H1 (cell line): ENCODE measurements around the gene TEX2. TPM values are rescaled to one million over a fixed set of nuclear protein-coding genes. Genes with fewer than 3 reads are reported as not detected.

ENCODE experiments used
- CTCF ChIA-PET: fragments of 300-600 bp; sonication (Branson Sonifier 250); formaldehyde crosslinking; loops from one replicate; lab custom pipeline; 2021; ENCODE audit not compliant: partially characterized antibody; lab: Charles Lee
- POLR2A ChIA-PET: fragments of 300-600 bp; sonication (Branson Sonifier 250); formaldehyde crosslinking; loops from one replicate; lab custom pipeline; 2021; ENCODE audit warnings: inconsistent platforms; ENCODE audit not compliant: partially characterized antibody; lab: Charles Lee
- DNase-seq, 2 experiments: peaks; one replicate each; pipeline versions ENCODE4 v3.0.0 to v3.0.0-alpha.2; 2010 to 2022; ENCODE audit warnings: low spot score in 2 of 2, low read depth in 1 of 2, mixed read lengths in 1 of 2
- FAIRE-seq: peaks from 2 replicates; lab custom pipeline; 2011; peaks lifted over from hg19 to GRCh38; lab: Jason Lieb, UNC
- H2AFZ ChIP-seq: 2 replicates; pipeline ENCODE4 v1.8.1; 2012; ENCODE audit warnings: low read length, inconsistent platforms
- H2AK5ac ChIP-seq: 2 replicates; pipeline ENCODE4 v1.6.1; 2013; ENCODE audit warnings: low read depth, low read length
- H2BK120ac ChIP-seq: replicated peaks from 2 replicates; pipeline ENCODE3; 2013; ENCODE audit warnings: low read depth, low read length, inconsistent platforms
- H2BK12ac ChIP-seq: 2 replicates; pipeline ENCODE4 v1.6.1; 2013; ENCODE audit warnings: low read depth, low read length
- H2BK15ac ChIP-seq: 2 replicates; pipeline ENCODE4 v1.6.1; 2013; ENCODE audit warnings: low read length
- H2BK20ac ChIP-seq: 2 replicates; pipeline ENCODE4 v1.6.1; 2013; ENCODE audit warnings: low read length
- H2BK5ac ChIP-seq: 2 replicates; pipeline ENCODE4 v1.6.1; 2013; ENCODE audit warnings: low read depth, low read length
- H3K14ac ChIP-seq: 2 replicates; pipeline ENCODE4 v1.6.1; 2013; ENCODE audit warnings: inconsistent platforms; ENCODE audit not compliant: insufficient read length
- H3K18ac ChIP-seq: 2 replicates; pipeline ENCODE4 v1.6.1; 2013; ENCODE audit warnings: low read length; ENCODE audit errors: extremely low read depth
- H3K23ac ChIP-seq: 2 replicates; pipeline ENCODE4 v1.6.1; 2013; ENCODE audit warnings: inconsistent platforms; ENCODE audit not compliant: insufficient read length
- H3K23me2 ChIP-seq: 2 replicates; pipeline ENCODE4 v1.6.1; 2013; ENCODE audit warnings: low read depth, low read length
- H3K27ac ChIP-seq: 2 replicates; pipeline ENCODE4 v1.6.1; 2011; ENCODE audit warnings: low read depth, low read length, inconsistent platforms
- H3K27me3 ChIP-seq, 4 experiments: replicated peaks in 1 of 4; 1 replicate in 1 of 4; 2 replicates in 3 of 4; pipeline versions ENCODE4 v1.6.1 to v1.8.1; 2011 to 2013; ENCODE audit warnings: low read length in 3 of 4, mild to moderate bottlenecking in 3 of 4, inconsistent platforms in 2 of 4, mixed read lengths in 2 of 4, moderate library complexity in 1 of 4; ENCODE audit not compliant: control insufficient read depth in 3 of 4, insufficient read depth in 3 of 4; ENCODE audit errors: extremely low read depth in 1 of 4
- H3K36me3 ChIP-seq, 4 experiments: 2 replicates each; pipeline versions ENCODE4 v1.6.1 to v1.8.1; 2011 to 2013; ENCODE audit warnings: mild to moderate bottlenecking in 4 of 4, low read length in 3 of 4, moderate library complexity in 2 of 4, control low read depth in 1 of 4, inconsistent platforms in 1 of 4; ENCODE audit not compliant: insufficient read depth in 4 of 4, control insufficient read depth in 2 of 4
- H3K4ac ChIP-seq: replicated peaks from 2 replicates; pipeline ENCODE3; 2013; ENCODE audit warnings: low read length, low read depth, mixed read lengths, inconsistent platforms; ENCODE audit not compliant: insufficient read length
- H3K4me1 ChIP-seq, 4 experiments: replicated peaks in 1 of 4; 1 replicate in 1 of 4; 2 replicates in 3 of 4; pipeline versions ENCODE4 v1.6.1 to v1.8.1; 2011 to 2013; ENCODE audit warnings: low read length in 3 of 4, inconsistent platforms in 2 of 4, mixed read lengths in 1 of 4; ENCODE audit not compliant: insufficient read depth in 4 of 4, control insufficient read depth in 3 of 4
- H3K4me2 ChIP-seq, 2 experiments: 2 replicates each; pipeline versions ENCODE4 v1.6.1 to v1.8.1; 2011 to 2013; ENCODE audit warnings: low read depth in 2 of 2, low read length in 2 of 2, control low read depth in 1 of 2, inconsistent platforms in 1 of 2, mild to moderate bottlenecking in 1 of 2; ENCODE audit not compliant: insufficient read depth in 1 of 2
- H3K4me3 ChIP-seq, 4 experiments: fragments of 200-600, 300-600 bp in 1 of 4; sonication (generic), shearing (Covaris generic), sonication (Bioruptor Twin) in 1 of 4; 2 replicates each; pipeline versions ENCODE4 v1.5.1 to v1.8.1; 2011 to 2016; ENCODE audit warnings: low read length in 4 of 4, low read depth in 3 of 4, control low read depth in 2 of 4, inconsistent platforms in 2 of 4, mild to moderate bottlenecking in 2 of 4, mixed read lengths in 1 of 4, moderate library complexity in 1 of 4; ENCODE audit not compliant: insufficient read depth in 2 of 4; ENCODE audit errors: extremely low read depth in 1 of 4
- H3K56ac ChIP-seq: replicated peaks from 2 replicates; pipeline ENCODE3; 2013; ENCODE audit warnings: low read depth, mild to moderate bottlenecking, mixed read lengths, low read length, inconsistent platforms; ENCODE audit not compliant: insufficient read length
- H3K79me1 ChIP-seq: 2 replicates; pipeline ENCODE4 v1.6.1; 2013; ENCODE audit warnings: low read depth, low read length, control low read depth
- H3K79me2 ChIP-seq, 2 experiments: 2 replicates each; pipeline versions ENCODE4 v1.6.1 to v1.8.1; 2012 to 2013; ENCODE audit warnings: low read length in 2 of 2, mild to moderate bottlenecking in 2 of 2, inconsistent platforms in 1 of 2; ENCODE audit not compliant: insufficient read depth in 2 of 2, control insufficient read depth in 1 of 2
- H3K9ac ChIP-seq, 4 experiments: replicated peaks in 1 of 4; 1 replicate in 1 of 4; 2 replicates in 3 of 4; pipeline versions ENCODE4 v1.6.1 to v1.8.1; 2011 to 2013; ENCODE audit warnings: low read depth in 3 of 4, low read length in 3 of 4, control low read depth in 2 of 4, mild to moderate bottlenecking in 2 of 4, moderate library complexity in 2 of 4, inconsistent platforms in 1 of 4; ENCODE audit errors: extremely low read depth in 1 of 4
- H3K9me3 ChIP-seq, 2 experiments: 2 replicates each; pipeline versions ENCODE4 v1.6.1 to v1.8.1; 2012 to 2013; ENCODE audit warnings: mild to moderate bottlenecking in 2 of 2, moderate library complexity in 2 of 2, control low read depth in 1 of 2, inconsistent platforms in 1 of 2, low read depth in 1 of 2, low read length in 1 of 2, mixed read lengths in 1 of 2; ENCODE audit not compliant: insufficient read depth in 2 of 2
- H4K20me1 ChIP-seq, 2 experiments: replicated peaks in 1 of 2; 2 replicates each; pipeline versions ENCODE3 to v1.8.1; 2011 to 2013; ENCODE audit warnings: inconsistent platforms in 2 of 2, low read length in 2 of 2, mild to moderate bottlenecking in 1 of 2; ENCODE audit not compliant: insufficient read depth in 2 of 2, control insufficient read depth in 1 of 2
- H4K5ac ChIP-seq: 2 replicates; pipeline ENCODE4 v1.6.1; 2013; ENCODE audit warnings: low read length, low read depth, mixed read lengths, inconsistent platforms; ENCODE audit not compliant: insufficient read length
- H4K8ac ChIP-seq: 2 replicates; pipeline ENCODE4 v1.8.0; 2013; ENCODE audit warnings: mild to moderate bottlenecking, moderate library complexity, low read length, inconsistent platforms; ENCODE audit not compliant: insufficient read depth; ENCODE audit errors: extremely low read depth
- H4K91ac ChIP-seq: replicated peaks from 2 replicates; pipeline ENCODE3; 2013; ENCODE audit warnings: low read length, mixed read lengths, inconsistent platforms; ENCODE audit not compliant: insufficient read length
- BRCA1 ChIP-seq: IDR thresholded peaks from 2 replicates; pipeline ENCODE4 v1.6.1; 2012; ENCODE audit warnings: low read depth, low read length, improper control_type of control experiment
- GTF2F1 ChIP-seq: IDR thresholded peaks from 2 replicates; pipeline ENCODE4 v1.6.1; 2012; ENCODE audit warnings: low read depth, low read length, improper control_type of control experiment, borderline replicate concordance
- MAFK ChIP-seq: IDR thresholded peaks from 2 replicates; pipeline ENCODE4 v1.6.1; 2012; ENCODE audit warnings: low read depth, mild to moderate bottlenecking, improper control_type of control experiment, low read length
- POU5F1 ChIP-seq: IDR thresholded peaks from 2 replicates; pipeline ENCODE4 v1.6.1; 2011; ENCODE audit warnings: low read depth, mild to moderate bottlenecking, low read length, moderate library complexity
- TEAD4 ChIP-seq: IDR thresholded peaks from 2 replicates; pipeline ENCODE4 v1.6.1; 2012; ENCODE audit warnings: low read depth, low read length, inconsistent platforms, mixed read lengths
- USF2 ChIP-seq: IDR thresholded peaks from 2 replicates; pipeline ENCODE4 v1.6.1; 2011; ENCODE audit warnings: low read length, improper control_type of control experiment
- WGBS, 2 experiments: shearing (Covaris generic) in 1 of 2; methylation state at CpG; one replicate each; pipeline versions ENCODE4 v1.1.6 to v1.1.7; 2013 to 2015; ENCODE audit warnings: low lambda C conversion rate in 2 of 2, mixed read lengths in 2 of 2, inconsistent platforms in 1 of 2, low coverage in 1 of 2, missing lambda C conversion rate in 1 of 2; ENCODE audit not compliant: insufficient replicate concordance in 2 of 2, insufficient coverage in 1 of 2, insufficient read length in 1 of 2; ENCODE audit errors: extremely low coverage in 1 of 2, missing lambda C conversion rate in 1 of 2; 5-methylcytosine and 5-hydroxymethylcytosine counted together
- polyA plus RNA-seq, 7 experiments: library from polyadenylated mRNA; depleted of rRNA in 3 of 7; stranded (reverse) in 5 of 7; unstranded in 2 of 7; fragments of >200 nt in 5 of 7; fragments of 200-250 nt in 2 of 7; gene quantifications; 1 replicate in 5 of 7; 2 replicates in 1 of 7; 4 replicates in 1 of 7; pipeline versions ENCODE4 v1.2.1 to v1.2.3, GENCODE V29; 2011 to 2013; ENCODE audit warnings: missing spikeins in 2 of 7, mixed read lengths in 2 of 7
- total RNA-seq: library from RNA; stranded (reverse); fragmentation: NEBNext Ultra II Directional; extraction: Animal tissue kit (Norgen Biotek cat#: 25700); gene quantifications from 2 replicates; pipeline ENCODE4 v1.2.1, GENCODE V29; 2021

The TEX2 gene
- total and polyA plus RNA-seq, 2 of the 8 experiments (the other 6 are each of a cell fraction or from before 2014, with no cell fraction given) = 6.1 to 15.6 TPM

DNA sequence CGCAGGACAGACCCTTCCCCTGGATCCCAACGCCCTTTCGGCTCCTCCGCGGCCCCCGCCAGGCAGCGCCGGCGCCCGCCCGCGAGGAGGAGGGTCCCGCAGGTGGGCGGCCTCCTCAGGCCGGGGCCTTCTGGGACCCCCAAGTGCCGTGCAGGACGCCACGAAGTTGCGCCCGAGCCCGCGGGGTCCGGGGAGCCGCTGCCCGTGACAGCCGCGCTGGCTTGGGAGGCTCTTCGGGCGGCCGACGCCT lies 133.6 kb downstream of the TEX2 start:
- Histone ChIP-seq H2AK5ac (no peak overlapping the region), H4K91ac (no peak overlapping the region), H2BK15ac (no peak overlapping the region), H2BK12ac (no peak overlapping the region), H4K5ac (no peak overlapping the region), H2BK5ac (no peak overlapping the region), H3K14ac (no peak overlapping the region), H4K8ac (peak overlapping the region; percentile 9; the same call in 1 of the 2 replicates), H3K56ac (no peak overlapping the region), H2AFZ (0 out of 2 replicates have a peak overlapping the region, but pooled peaks have one; percentile 79), H3K27me3 (peaks cover 0 to 21% (median 11%) of the 10 kb centered on the region in 4 experiments; a peak in 6 of 7 replicates), H3K18ac (no peak overlapping the region; the same call in 1 of the 2 replicates), H3K36me3 (no peaks in the 10 kb centered on the region; a peak in 1 of 8 replicates), H3K9ac (peak overlapping the region; percentile 20 to 82 (median 38); a peak in 4 of 7 replicates), H3K9me3 (no peaks in the 10 kb centered on the region), H3K23me2 (peaks cover 6% of the 10 kb centered on the region; the same call in 1 of the 2 replicates), H3K4ac (no peak overlapping the region), H3K4me3 (peak overlapping the region; percentile 69 to 79 (median 74)), H4K20me1 (no peaks in the 10 kb centered on the region), H3K23ac (no peak overlapping the region), H3K27ac (no peak overlapping the region), H3K4me1 (no peaks in the 10 kb centered on the region), H3K4me2 (peak overlapping the region; percentile 83 to 87), H3K79me2 (no peaks in the 10 kb centered on the region), H2BK20ac (no peak overlapping the region), H3K79me1 (no peaks in the 10 kb centered on the region), H2BK120ac (no peak overlapping the region)
- ChIA-PET POLR2A (interaction anchor here (0.7 to 10.5 kb wide), 14 partner anchors 9 to 242 kb away, joined by 3 to 164 read pairs (median 4); partner anchors contain the start of gene TEX2), CTCF (interaction anchor here (9.5 to 14.4 kb wide), 2 partner anchors 71 to 102 kb away, joined by 202 to 238 read pairs; no protein-coding TSS in a partner anchor)
- FAIRE-seq (no peak), DNase-seq (no peak)
- 1% methylated on average over 30 of the region's 31 CpGs; no CpG with 5 or more reads in 1 of the 2 experiments for WGBS, 2 experiments
- no peak for TF ChIP-seq TEAD4
- TF ChIP-seq POU5F1 = no peak
- no peak for TF ChIP-seq GTF2F1
- TF ChIP-seq BRCA1 = no peak
- TF ChIP-seq MAFK = no peak
- TF ChIP-seq USF2 = no peak
